Dendritic cell treated with granulocyte-macrophage colony-stimulating factor and Interleukin-4, amounts not matched to agents 40 ng/mL and 50 ng/mL, for 4 days (primary cell): ENCODE measurements around the gene KRTAP9-3.
"Not testable (repeated sequence)": the region's sequence is repeated elsewhere in the genome, so short reads cannot be mapped to it uniquely, and the experiment has no call there.

Experiments used
- H3K27ac Mint-ChIP-seq: one replicate; pipeline ENCODE4 v1.8.0; 2022; ENCODE audit warnings: mild to moderate bottlenecking, mixed read lengths
- H3K27me3 Mint-ChIP-seq: one replicate; pipeline ENCODE4 v1.8.0; 2022; ENCODE audit warnings: mild to moderate bottlenecking, mixed read lengths
- H3K36me3 Mint-ChIP-seq: one replicate; pipeline ENCODE4 v1.8.0; 2022; ENCODE audit warnings: low read depth, mixed read lengths
- H3K4me1 Mint-ChIP-seq: one replicate; pipeline ENCODE4 v1.8.0; 2022; ENCODE audit warnings: low read depth, mixed read lengths
- H3K4me3 Mint-ChIP-seq: one replicate; pipeline ENCODE4 v1.8.0; 2022; ENCODE audit warnings: mild to moderate bottlenecking, moderate library complexity, mixed read lengths
- H3K9me3 Mint-ChIP-seq: one replicate; pipeline ENCODE4 v1.8.0; 2022; ENCODE audit warnings: mixed read lengths
- intact Hi-C: fragments of 100-400 bp; cut with micrococcal nuclease; formaldehyde crosslinking; loops from one replicate; pipeline ENCODE4 v1.15.0; 2022

The KRTAP9-3 gene

GRCh38 chr17:41232399-41233105 lies at the start of gene KRTAP9-3:
KRTAP9-3 (plus strand) TSS chr17:41232449; CDS start chr17:41232502, 53 bp downstream.
- peaks cover 21% of the 10 kb centered on the region for H3K27me3 Mint-ChIP-seq
- H3K27ac Mint-ChIP-seq, H3K4me3 Mint-ChIP-seq, H3K9me3 Mint-ChIP-seq, H3K4me1 Mint-ChIP-seq, intact Hi-C loops, H3K36me3 Mint-ChIP-seq: not testable (repeated sequence)

GRCh38 chr17:41184480-41184961 lies 47.7 kb upstream of the KRTAP9-3 start, which contains the start of gene KRTAP4-1:
KRTAP4-1 (minus strand) TSS chr17:41184911; CDS start chr17:41184854, 57 bp downstream.
- no peak within 1 kb of the TSS for H3K4me3 Mint-ChIP-seq
- H3K4me1 Mint-ChIP-seq, result no peaks in the 10 kb centered on the region
- H3K9me3 Mint-ChIP-seq, result no peaks in the 10 kb centered on the region
- intact Hi-C loops, result no loop called here
- H3K36me3 Mint-ChIP-seq, result no peaks in the 10 kb centered on the region
- H3K27me3 Mint-ChIP-seq, result peaks cover 25% of the 10 kb centered on the region
- no peak within 1 kb of the TSS for H3K27ac Mint-ChIP-seq

- H3K9me3 Mint-ChIP-seq, result no peaks in the 10 kb centered on the region
- no peak overlapping the region for H3K27ac Mint-ChIP-seq
- H3K36me3 Mint-ChIP-seq, result no peaks in the 10 kb centered on the region
- H3K4me3 Mint-ChIP-seq, result no peak overlapping the region
- peaks cover 28% of the 10 kb centered on the region for H3K27me3 Mint-ChIP-seq
- H3K4me1 Mint-ChIP-seq, result no peaks in the 10 kb centered on the region
- intact Hi-C loops, result no loop called here
Observed at GRCh38 chr17:41185001-41185400, 47.2 kb upstream of the KRTAP9-3 start.

DNA sequence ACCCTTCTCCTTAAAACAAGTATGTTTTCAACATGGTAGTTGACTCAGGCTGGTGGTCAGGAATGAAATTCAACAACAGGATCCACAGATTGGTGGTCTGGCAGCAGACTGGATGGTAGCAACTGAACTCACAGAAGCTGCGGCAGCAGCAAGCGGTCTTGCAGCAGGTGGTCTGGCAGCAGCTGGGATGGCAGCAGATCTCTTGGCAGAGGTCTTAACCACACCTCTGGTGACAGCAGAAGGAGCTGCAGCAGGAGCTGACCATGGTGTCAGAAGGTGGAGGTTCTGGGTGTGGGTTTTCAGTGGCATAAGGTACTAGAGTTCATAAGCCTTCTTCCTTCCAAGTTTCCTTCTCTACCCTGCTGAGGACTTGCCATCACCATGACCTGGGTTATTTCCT lies 45.4 kb upstream of the KRTAP9-3 start:
- intact Hi-C loops, result no loop called here
- Mint-ChIP-seq H3K4me3 (no peak overlapping the region), H3K27me3 (peaks cover 36% of the 10 kb centered on the region), H3K27ac (no peak overlapping the region), H3K9me3 (no peaks in the 10 kb centered on the region), H3K36me3 (no peaks in the 10 kb centered on the region), H3K4me1 (no peaks in the 10 kb centered on the region)

DNA sequence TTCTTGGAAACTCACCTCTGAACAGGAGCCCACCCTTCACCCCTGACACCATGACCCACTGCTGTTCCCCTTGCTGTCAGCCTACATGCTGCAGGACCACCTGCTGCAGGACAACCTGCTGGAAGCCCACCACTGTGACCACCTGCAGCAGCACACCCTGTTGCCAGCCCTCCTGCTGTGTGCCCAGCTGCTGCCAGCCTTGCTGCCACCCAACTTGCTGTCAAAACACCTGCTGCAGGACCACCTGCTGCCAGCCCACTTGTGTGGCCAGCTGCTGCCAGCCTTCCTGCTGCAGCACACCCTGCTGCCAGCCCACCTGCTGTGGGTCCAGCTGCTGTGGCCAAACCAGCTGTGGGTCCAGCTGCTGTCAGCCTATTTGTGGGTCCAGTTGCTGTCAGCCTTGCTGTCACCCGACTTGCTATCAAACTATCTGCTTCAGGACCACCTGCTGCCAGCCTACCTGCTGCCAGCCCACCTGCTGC lies 42.4 kb upstream of the KRTAP9-3 start, which contains the start of gene KRTAP9-1:
Gene KRTAP9-1 (plus strand): TSS at position 51 of the 482 bp plus-strand sequence. CDS start 0 bp downstream, at position 51.
- H3K27ac Mint-ChIP-seq, H3K4me3 Mint-ChIP-seq, H3K9me3 Mint-ChIP-seq, H3K36me3 Mint-ChIP-seq, H3K4me1 Mint-ChIP-seq: not testable (repeated sequence)
- intact Hi-C loops, result loop anchor here (10.0 kb wide), 1 partner anchor 275 kb away; no protein-coding TSS in a partner anchor
- H3K27me3 Mint-ChIP-seq, result peaks cover 29% of the 10 kb centered on the region

DNA sequence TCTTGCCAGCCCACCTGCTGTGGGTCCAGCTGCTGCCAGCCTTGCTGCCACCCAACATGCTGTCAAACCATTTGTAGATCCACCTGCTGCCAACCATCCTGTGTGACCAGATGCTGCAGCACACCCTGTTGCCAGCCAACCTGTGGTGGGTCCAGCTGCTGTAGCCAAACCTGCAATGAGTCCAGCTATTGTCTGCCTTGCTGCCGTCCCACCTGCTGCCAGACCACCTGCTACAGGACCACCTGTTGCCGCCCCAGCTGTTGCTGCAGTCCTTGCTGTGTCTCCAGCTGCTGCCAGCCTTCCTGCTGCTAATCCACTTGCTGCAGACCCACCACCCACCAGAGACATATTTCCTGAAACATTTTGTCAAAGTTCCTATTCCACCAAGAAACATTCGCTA lies 41.9 kb upstream of the KRTAP9-3 start:
- H3K4me1 Mint-ChIP-seq, result no peaks in the 10 kb centered on the region
- peaks cover 26% of the 10 kb centered on the region for H3K27me3 Mint-ChIP-seq
- no peaks in the 10 kb centered on the region for H3K36me3 Mint-ChIP-seq
- intact Hi-C loops, result loop anchor here (10.0 kb wide), 1 partner anchor 276 kb away; no protein-coding TSS in a partner anchor
- no peak overlapping the region for H3K27ac Mint-ChIP-seq
- H3K9me3 Mint-ChIP-seq, result no peaks in the 10 kb centered on the region
- no peak overlapping the region for H3K4me3 Mint-ChIP-seq

GRCh38 chr17:41196068-41196467 lies 36.2 kb upstream of the KRTAP9-3 start:
- intact Hi-C loops, result loop anchor here (10.0 kb wide), 1 partner anchor 281 kb away; no protein-coding TSS in a partner anchor
- Mint-ChIP-seq H3K4me3 (no peak overlapping the region), H3K27ac (no peak overlapping the region), H3K4me1 (no peaks in the 10 kb centered on the region), H3K9me3 (no peaks in the 10 kb centered on the region), H3K27me3 (peaks cover 19% of the 10 kb centered on the region), H3K36me3 (no peaks in the 10 kb centered on the region)

DNA sequence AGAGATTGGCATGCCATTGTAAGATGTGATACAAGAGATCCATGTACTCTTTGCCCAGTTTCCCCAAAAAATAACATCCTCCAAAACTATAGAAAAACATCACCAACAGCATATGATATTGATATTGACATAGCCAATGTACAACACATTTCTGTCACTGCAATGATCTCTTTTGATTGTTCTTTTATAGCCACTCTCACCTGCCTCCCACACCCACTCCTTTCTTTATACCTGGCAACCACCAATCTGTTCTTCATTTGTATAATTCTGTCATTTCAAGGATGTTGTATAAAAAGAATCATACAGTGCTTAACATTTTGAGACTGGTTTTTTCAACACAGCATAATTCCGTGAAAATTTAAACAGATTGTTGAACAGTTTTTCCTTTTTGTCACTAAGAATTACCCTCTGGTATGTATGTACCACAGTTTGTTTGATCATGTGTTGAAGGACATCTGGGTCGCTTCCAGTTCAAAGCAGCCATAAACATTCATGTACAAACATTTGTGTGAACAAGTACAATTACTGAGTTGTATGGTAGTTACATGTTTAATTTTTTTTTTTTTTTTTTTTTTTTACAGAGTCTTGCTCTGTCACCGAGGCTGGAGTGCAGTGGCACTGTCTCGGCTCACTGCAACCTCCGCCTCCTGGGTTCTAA lies 32.7 kb upstream of the KRTAP9-3 start:
- H3K4me3 Mint-ChIP-seq, result no peak overlapping the region

GRCh38 chr17:41211845-41212466 lies 20.3 kb upstream of the KRTAP9-3 start:
- Mint-ChIP-seq H3K9me3 (no peaks in the 10 kb centered on the region), H3K27me3 (peaks cover 27% of the 10 kb centered on the region), H3K27ac (no peak overlapping the region), H3K4me1 (no peaks in the 10 kb centered on the region), H3K4me3 (no peak overlapping the region), H3K36me3 (no peaks in the 10 kb centered on the region)
- intact Hi-C loops, result no loop called here

More for the DNA sequence above, 32.7 kb upstream of the KRTAP9-3 start:
- no peak overlapping the region for H3K27ac Mint-ChIP-seq
- no peaks in the 10 kb centered on the region for H3K4me1 Mint-ChIP-seq
- H3K27me3 Mint-ChIP-seq, result peaks cover 12% of the 10 kb centered on the region
- intact Hi-C loops, result loop anchor here (10.0 kb wide), 1 partner anchor 285 kb away; no protein-coding TSS in a partner anchor
- no peaks in the 10 kb centered on the region for H3K9me3 Mint-ChIP-seq
- H3K36me3 Mint-ChIP-seq, result no peaks in the 10 kb centered on the region

GRCh38 chr17:41212524-41213169 lies 19.6 kb upstream of the KRTAP9-3 start:
- Mint-ChIP-seq H3K27me3 (peaks cover 26% of the 10 kb centered on the region), H3K4me1 (no peaks in the 10 kb centered on the region), H3K36me3 (no peaks in the 10 kb centered on the region), H3K9me3 (no peaks in the 10 kb centered on the region), H3K4me3 (no peak overlapping the region), H3K27ac (no peak overlapping the region)
- intact Hi-C loops, result no loop called here

- Mint-ChIP-seq H3K27me3 (peaks cover 7% of the 10 kb centered on the region), H3K4me1 (no peaks in the 10 kb centered on the region), H3K4me3 (no peak overlapping the region), H3K36me3 (no peaks in the 10 kb centered on the region), H3K27ac (no peak overlapping the region), H3K9me3 (peaks cover 10% of the 10 kb centered on the region)
- intact Hi-C loops, result no loop called here
Observed at GRCh38 chr17:41215681-41216080, 16.6 kb upstream of the KRTAP9-3 start.

GRCh38 chr17:41223821-41224220 lies 8.4 kb upstream of the KRTAP9-3 start:
- H3K36me3 Mint-ChIP-seq, result no peaks in the 10 kb centered on the region
- intact Hi-C loops, result no loop called here
- H3K27me3 Mint-ChIP-seq, result peaks cover 14% of the 10 kb centered on the region
- H3K4me3 Mint-ChIP-seq, result no peak overlapping the region
- H3K4me1 Mint-ChIP-seq, result no peaks in the 10 kb centered on the region
- H3K9me3 Mint-ChIP-seq, result peaks cover 10% of the 10 kb centered on the region
- H3K27ac Mint-ChIP-seq, result no peak overlapping the region

DNA sequence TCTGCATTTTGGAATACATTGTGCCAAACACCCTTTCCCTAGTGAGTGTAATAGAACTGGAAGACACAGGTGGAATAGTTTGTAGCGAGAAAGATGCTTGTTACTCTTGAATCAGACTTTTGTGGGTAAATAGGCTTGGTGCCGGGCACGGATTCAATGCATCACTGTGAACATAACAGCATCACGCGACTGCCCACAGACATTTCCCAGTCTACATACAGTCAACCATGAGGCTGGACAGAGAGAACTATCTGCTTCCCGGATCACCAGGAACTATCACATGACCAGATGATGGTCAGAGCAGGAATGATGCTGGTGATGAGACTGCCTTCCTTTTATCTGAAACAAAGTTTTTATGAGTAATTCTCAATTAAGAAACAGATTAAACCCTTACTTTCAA lies 6.2 kb upstream of the KRTAP9-3 start:
- Mint-ChIP-seq H3K27me3 (peaks cover 9% of the 10 kb centered on the region), H3K36me3 (no peaks in the 10 kb centered on the region), H3K4me3 (no peak overlapping the region), H3K4me1 (no peaks in the 10 kb centered on the region), H3K27ac (no peak overlapping the region), H3K9me3 (no peaks in the 10 kb centered on the region)
- intact Hi-C loops, result no loop called here
